Mucosa of descending colon (tissue), 3 donors: ENCODE measurements around the gene ARCN1. TPM values are rescaled to one million over a fixed set of nuclear protein-coding genes. Genes with fewer than 3 reads are reported as not detected.
"Not testable (repeated sequence)": the region's sequence is repeated elsewhere in the genome, so short reads cannot be mapped to it uniquely, and the experiment has no call there.

Experiments used
- ATAC-seq: fragments of 200-7000 bp; cut with Tn5 transposase; one replicate; pipeline ENCODE4 v1.9.1; 2020; ENCODE audit warnings: mild to moderate bottlenecking, moderate library complexity
- DNase-seq, 3 donors: peaks; one replicate each; pipeline ENCODE4 v3.0.0-alpha.2; 2020
- H3K36me3 ChIP-seq: fragments of 200-600 bp; one replicate; pipeline ENCODE4 v1.8.0; 2021; ENCODE audit warnings: low read depth, mild to moderate bottlenecking
- H3K4me1 ChIP-seq: fragments of 200-600 bp; one replicate; pipeline ENCODE4 v1.8.0; 2021; ENCODE audit warnings: low read depth, mild to moderate bottlenecking
- H3K4me3 ChIP-seq: fragments of 200-600 bp; one replicate; pipeline ENCODE4 v1.8.0; 2021; ENCODE audit warnings: mild to moderate bottlenecking
- H3K9me3 ChIP-seq: fragments of 200-600 bp; one replicate; pipeline ENCODE4 v1.8.0; 2021; ENCODE audit warnings: mild to moderate bottlenecking
- CTCF ChIP-seq: fragments of 200-600 bp; IDR thresholded peaks from one replicate; pipeline ENCODE4 v1.8.0; 2022; ENCODE audit warnings: antibody characterized with exemption, mild to moderate bottlenecking
- intact Hi-C, 2 donors: fragments of 100-400 bp; cut with DNase I in 1 of 2; cut with micrococcal nuclease in 1 of 2; formaldehyde crosslinking; loops; one replicate each; pipeline versions ENCODE4 v1.11.0 to v1.11.1; 2022; cut with DNase I, micrococcal nuclease
- total RNA-seq, 3 donors: library from RNA; stranded (reverse); fragmentation: NEBNext Ultra II Directional in 2 of 3; extraction: Animal tissue kit (Norgen Biotek cat#: 25700) in 2 of 3; gene quantifications; one replicate each; pipeline versions ENCODE4 v1.2.1 to v1.2.4, GENCODE V29; 2021 to 2023
- donor health status: DM: no; HTN: no; CAD: no; lungs with moderate emphysema.
- donor health status: DM: no; HTN: no; CAD: no.
- donor health status: DM: no; HTN: yes; CAD: no.

ARCN1 gene
- total RNA-seq, 3 donors from 2014 or later, result 126 to 134 (median 130) TPM

GRCh38 chr11:118547132-118547531 lies 25.1 kb upstream of the ARCN1 start:
- no peak overlapping the region for H3K4me3 ChIP-seq
- no peaks in the 10 kb centered on the region for H3K4me1 ChIP-seq
- H3K36me3 ChIP-seq, result no peaks in the 10 kb centered on the region
- DNase-seq (no peak), ATAC-seq (no peak)
- TF ChIP-seq CTCF, result no peak
- intact Hi-C loops, result no loop called here
- H3K9me3 ChIP-seq, result no peaks in the 10 kb centered on the region

GRCh38 chr11:118552341-118552740 lies 19.9 kb upstream of the ARCN1 start:
- no peaks in the 10 kb centered on the region for H3K36me3 ChIP-seq
- no peak for TF ChIP-seq CTCF
- no peak for DNase-seq
- intact Hi-C loops, result no loop called here
- H3K9me3 ChIP-seq, result no peaks in the 10 kb centered on the region
- no peaks in the 10 kb centered on the region for H3K4me1 ChIP-seq
- no peak overlapping the region for H3K4me3 ChIP-seq
- no peak for ATAC-seq

GRCh38 chr11:118560806-118561205 lies 11.4 kb upstream of the ARCN1 start:
- H3K9me3 ChIP-seq, result no peaks in the 10 kb centered on the region
- DNase-seq (no peak), ATAC-seq (no peak)
- no peaks in the 10 kb centered on the region for H3K36me3 ChIP-seq
- TF ChIP-seq CTCF, result no peak
- intact Hi-C loops, result no loop called here
- peaks cover 4% of the 10 kb centered on the region for H3K4me1 ChIP-seq
- H3K4me3 ChIP-seq, result no peak overlapping the region

- H3K4me1 ChIP-seq, result peaks cover 4% of the 10 kb centered on the region
- no peak for ATAC-seq
- TF ChIP-seq CTCF, result no peak
- no peaks in the 10 kb centered on the region for H3K9me3 ChIP-seq
- peak in 1 of 3 donors; percentile 25 for DNase-seq
- intact Hi-C loops, result no loop called here
- no peaks in the 10 kb centered on the region for H3K36me3 ChIP-seq
- no peak overlapping the region for H3K4me3 ChIP-seq
These were observed 7.2 kb upstream of the ARCN1 start for GRCh38 chr11:118565051-118565450.

- peaks cover 13% of the 10 kb centered on the region for H3K4me1 ChIP-seq
- no peak for TF ChIP-seq CTCF
- no peak overlapping the region for H3K4me3 ChIP-seq
These were observed 2.5 kb upstream of the ARCN1 start for GRCh38 chr11:118569670-118570069.

GRCh38 chr11:118570787-118571186 lies 1.4 kb upstream of the ARCN1 start:
- no peak for DNase-seq
- intact Hi-C loops, result no loop called here
- no peak for TF ChIP-seq CTCF

More at GRCh38 chr11:118569670-118570069, 2.5 kb upstream of the ARCN1 start:
- intact Hi-C loops, result no loop called here
- DNase-seq (no peak), ATAC-seq (no peak)
- H3K9me3 ChIP-seq, result no peaks in the 10 kb centered on the region
- H3K36me3 ChIP-seq, result no peaks in the 10 kb centered on the region

GRCh38 chr11:118571701-118572060 lies 528 bp upstream of the ARCN1 start:
- Histone ChIP-seq H3K4me3 (peak overlapping the region; percentile 97), H3K4me1 (peaks cover 18% of the 10 kb centered on the region)
- DNase-seq, result peak in 2 of 3 donors; percentile 37 to 53
- intact Hi-C loops, H3K36me3 ChIP-seq, ATAC-seq, H3K9me3 ChIP-seq: not testable (repeated sequence)

More at GRCh38 chr11:118570787-118571186, 1.4 kb upstream of the ARCN1 start:
- H3K36me3 ChIP-seq, result no peaks in the 10 kb centered on the region
- no peak overlapping the region for H3K4me3 ChIP-seq
- no peaks in the 10 kb centered on the region for H3K9me3 ChIP-seq
- peaks cover 18% of the 10 kb centered on the region for H3K4me1 ChIP-seq
- no peak for ATAC-seq
